ENCODE results near the gene YAF2. TPM values are rescaled to one million over a fixed set of nuclear protein-coding genes. Genes with fewer than 3 reads are reported as not detected.
"Not testable (repeated sequence)": the region's sequence is repeated elsewhere in the genome, so short reads cannot be mapped to it uniquely, and the experiment has no call there.

YAF2 gene
- total RNA-seq, 4 donors from 2014 or later = 10.8 to 69.7 (median 28.5) TPM

GRCh38 chr12:42222724-42223123 lies 15.3 kb downstream of the YAF2 start:
- H3K27me3 ChIP-seq = no peaks in the 10 kb centered on the region
- no peak overlapping the region for H3K27ac ChIP-seq
- no peaks in the 10 kb centered on the region for H3K4me1 ChIP-seq
- H3K4me3 ChIP-seq = no peak overlapping the region
- DNase-seq = no peak
- intact Hi-C loops (cut with DNase I; ENCODE audit: low total_unique reads) = no loop called here
- H3K9me3 ChIP-seq = no peaks in the 10 kb centered on the region
- H3K36me3 ChIP-seq = no peaks in the 10 kb centered on the region
- TF ChIP-seq POLR2A (IDR thresholded peaks at IDR 0.05) = no peak
- TF ChIP-seq CTCF (IDR thresholded peaks at IDR 0.05) = no peak

- Histone ChIP-seq H3K9me3 (no peaks in the 10 kb centered on the region), H3K36me3 (no peaks in the 10 kb centered on the region), H3K4me1 (no peaks in the 10 kb centered on the region), H3K27ac (no peak overlapping the region), H3K27me3 (no peaks in the 10 kb centered on the region), H3K4me3 (no peak overlapping the region)
- intact Hi-C loops (cut with DNase I; ENCODE audit: low total_unique reads) = no loop called here
- TF ChIP-seq CTCF (IDR thresholded peaks at IDR 0.05) (no peak), POLR2A (IDR thresholded peaks at IDR 0.05) (no peak)
- DNase-seq = no peak
These were observed 16.3 kb downstream of the YAF2 start for GRCh38 chr12:42221726-42222125.

GRCh38 chr12:42217656-42218055 lies 20.4 kb downstream of the YAF2 start:
- no peaks in the 10 kb centered on the region for H3K4me1 ChIP-seq
- no peak for TF ChIP-seq CTCF (IDR thresholded peaks at IDR 0.05)
- no peak for TF ChIP-seq POLR2A (IDR thresholded peaks at IDR 0.05)
- no peaks in the 10 kb centered on the region for H3K9me3 ChIP-seq
- no peak overlapping the region for H3K27ac ChIP-seq
- H3K4me3 ChIP-seq = no peak overlapping the region
- H3K27me3 ChIP-seq = no peaks in the 10 kb centered on the region
- no peaks in the 10 kb centered on the region for H3K36me3 ChIP-seq
- intact Hi-C loops (cut with DNase I; ENCODE audit: low total_unique reads) = no loop called here
- no peak for DNase-seq

GRCh38 chr12:42216737-42217136 lies 21.3 kb downstream of the YAF2 start:
- Histone ChIP-seq H3K9me3 (no peaks in the 10 kb centered on the region), H3K36me3 (no peaks in the 10 kb centered on the region), H3K4me1 (no peaks in the 10 kb centered on the region), H3K27me3 (no peaks in the 10 kb centered on the region), H3K27ac (no peak overlapping the region), H3K4me3 (no peak overlapping the region)
- intact Hi-C loops (cut with DNase I; ENCODE audit: low total_unique reads) = no loop called here
- no peak for DNase-seq
- TF ChIP-seq CTCF (IDR thresholded peaks at IDR 0.05) = no peak

- DNase-seq; H3K4me3 ChIP-seq; H3K36me3 ChIP-seq; H3K4me1 ChIP-seq; intact Hi-C loops (cut with DNase I; ENCODE audit: low total_unique reads); H3K27me3 ChIP-seq; H3K27ac ChIP-seq; H3K9me3 ChIP-seq: not testable (repeated sequence)
These were observed 22.3 kb downstream of the YAF2 start for GRCh38 chr12:42215759-42216158.

GRCh38 chr12:42213954-42214426 lies 24.1 kb downstream of the YAF2 start:
- H3K27ac ChIP-seq = no peak overlapping the region
- intact Hi-C loops (cut with DNase I; ENCODE audit: low total_unique reads) = no loop called here
- peak; percentile 27 to 38 for DNase-seq

More at GRCh38 chr12:42213954-42214426, 24.1 kb downstream of the YAF2 start:
- Histone ChIP-seq H3K4me1 (no peaks in the 10 kb centered on the region), H3K4me3 (no peak overlapping the region), H3K9me3 (no peaks in the 10 kb centered on the region), H3K36me3 (no peaks in the 10 kb centered on the region), H3K27me3 (no peaks in the 10 kb centered on the region)
- TF ChIP-seq CTCF (IDR thresholded peaks at IDR 0.05) (no peak), POLR2A (IDR thresholded peaks at IDR 0.05) (no peak)
